Natural killer cell (primary cell): Measurements from ENCODE around the gene ARID3B. TPM values are rescaled to one million over a fixed set of nuclear protein-coding genes. Genes with fewer than 3 reads are reported as not detected.
A peak's percentile ranks its signal among the peaks of the same experiment; 100 is the strongest.

ENCODE experiments used
- ATAC-seq, 3 donors: fragments of 150-1000 bp in 2 of 3; fragments of 200-7000 bp in 1 of 3; cut with Tn5 transposase; 1 replicate in 1 of 3; 2 replicates in 2 of 3; pipeline ENCODE4 v1.10.0; 2021; ENCODE audit warnings: mild to moderate bottlenecking in 2 of 3, moderate library complexity in 2 of 3
- DNase-seq, 2 donors: peaks; one replicate each; pipeline versions ENCODE4 v3.0.0 to v3.0.0-alpha.2; 2013 to 2021; ENCODE audit warnings: mixed read lengths in 1 of 2
- H3K27ac ChIP-seq: one replicate; pipeline ENCODE4 v1.5.1; 2013; ENCODE audit warnings: mild to moderate bottlenecking, low read length
- H3K27me3 ChIP-seq: one replicate; pipeline ENCODE4 v1.6.1; 2013; ENCODE audit warnings: low read length; ENCODE audit not compliant: control insufficient read depth, insufficient read depth
- H3K36me3 ChIP-seq: one replicate; pipeline ENCODE4 v1.6.1; 2013; ENCODE audit warnings: low read length; ENCODE audit not compliant: control insufficient read depth, insufficient read depth
- H3K4me1 ChIP-seq: one replicate; pipeline ENCODE4 v1.6.1; 2013; ENCODE audit warnings: low read length; ENCODE audit not compliant: control insufficient read depth, insufficient read depth
- H3K4me3 ChIP-seq: one replicate; pipeline ENCODE4 v1.5.1; 2013; ENCODE audit warnings: low read length
- H3K9me3 ChIP-seq: one replicate; pipeline ENCODE4 v1.6.1; 2013; ENCODE audit warnings: low read length; ENCODE audit not compliant: control insufficient read depth, insufficient read depth
- H3K27ac Mint-ChIP-seq, 2 donors: one replicate each; pipeline ENCODE4 v1.8.0; 2022; ENCODE audit warnings: mild to moderate bottlenecking in 2 of 2, mixed read lengths in 2 of 2, moderate library complexity in 1 of 2
- H3K27me3 Mint-ChIP-seq, 2 donors: one replicate each; pipeline ENCODE4 v1.8.0; 2022; ENCODE audit warnings: low read depth in 2 of 2, mixed read lengths in 2 of 2
- H3K36me3 Mint-ChIP-seq: one replicate; pipeline ENCODE4 v1.8.0; 2022; ENCODE audit warnings: mixed read lengths
- H3K4me1 Mint-ChIP-seq, 2 donors: one replicate each; pipeline ENCODE4 v1.8.0; 2022; ENCODE audit warnings: mixed read lengths in 2 of 2
- H3K4me3 Mint-ChIP-seq: one replicate; pipeline ENCODE4 v1.8.0; 2022; ENCODE audit warnings: mild to moderate bottlenecking, moderate library complexity, mixed read lengths
- H3K9me3 Mint-ChIP-seq, 2 donors: one replicate each; pipeline ENCODE4 v1.8.0; 2022; ENCODE audit warnings: mixed read lengths in 2 of 2
- CTCF ChIP-seq: fragments of 200-600 bp; IDR thresholded peaks from one replicate; pipeline ENCODE4 v1.8.0; 2022; ENCODE audit warnings: antibody characterized with exemption
- WGBS: methylation state at CpG from one replicate; pipeline ENCODE4 v1.1.7; 2013; ENCODE audit warnings: missing lambda C conversion rate; ENCODE audit not compliant: insufficient coverage; 5-methylcytosine and 5-hydroxymethylcytosine counted together
- intact Hi-C: fragments of 100-400 bp; cut with micrococcal nuclease; formaldehyde crosslinking; loops from one replicate; pipeline ENCODE4 v1.14.2; 2022
- total RNA-seq, 4 donors: library from RNA; stranded (reverse); fragments of 120-200 nt in 1 of 4; gene quantifications; one replicate each; pipeline versions ENCODE4 v1.2.3 to v1.2.4, GENCODE V29; 2013 to 2022

ARID3B gene
- total RNA-seq, 3 donors from 2014 or later (not counting 1 experiment from before 2014, with no cell fraction given) = 56.4 to 59.2 (median 58.3) TPM

- no peak overlapping the region for H3K4me3 Mint-ChIP-seq
- no peaks in the 10 kb centered on the region for H3K9me3 Mint-ChIP-seq
- H3K36me3 Mint-ChIP-seq = peaks cover 7% of the 10 kb centered on the region
- intact Hi-C loops = no loop called here
- DNase-seq (no peak), ATAC-seq (no peak)
- peak overlapping the region in 1 of 2 donors; percentile 31 for H3K27ac Mint-ChIP-seq
- H3K4me1 Mint-ChIP-seq = peaks cover 52 to 54% of the 10 kb centered on the region in 2 donors
- TF ChIP-seq CTCF = no peak
- no peaks in the 10 kb centered on the region for H3K27me3 ChIP-seq
- no peaks in the 10 kb centered on the region for H3K27me3 Mint-ChIP-seq
- H3K27ac ChIP-seq = no peak overlapping the region
- WGBS = no CpG with 5 or more reads among the region's 1 CpG
- H3K4me3 ChIP-seq = no peak overlapping the region
- H3K36me3 ChIP-seq = peaks cover 19% of the 10 kb centered on the region
- no peaks in the 10 kb centered on the region for H3K9me3 ChIP-seq
- no peaks in the 10 kb centered on the region for H3K4me1 ChIP-seq
Observed at GRCh38 chr15:74564182-74564581, 23.2 kb downstream of the ARID3B start.

GRCh38 chr15:74565381-74566085, 24.5 kb downstream of the ARID3B start:
- peaks cover 9% of the 10 kb centered on the region for H3K4me1 ChIP-seq
- intact Hi-C loops = no loop called here

GRCh38 chr15:74568594-74568993, 27.6 kb downstream of the ARID3B start:
- Histone ChIP-seq H3K36me3 (peaks cover 21% of the 10 kb centered on the region), H3K4me3 (no peak overlapping the region), H3K27me3 (no peaks in the 10 kb centered on the region), H3K27ac (no peak overlapping the region), H3K9me3 (no peaks in the 10 kb centered on the region), H3K4me1 (peaks cover 21% of the 10 kb centered on the region)
- Mint-ChIP-seq H3K36me3 (peaks cover 6% of the 10 kb centered on the region), H3K27ac (peak overlapping the region; percentile 72 to 78), H3K27me3 (no peaks in the 10 kb centered on the region), H3K9me3 (no peaks in the 10 kb centered on the region), H3K4me3 (no peak overlapping the region), H3K4me1 (peaks cover 68 to 76% of the 10 kb centered on the region in 2 donors)
- intact Hi-C loops = no loop called here
- TF ChIP-seq CTCF = no peak
- 52% methylated on average over 1 of the region's 1 CpG for WGBS
- DNase-seq = no peak
- no peak for ATAC-seq

More at GRCh38 chr15:74565381-74566085, 24.5 kb downstream of the ARID3B start:
- TF ChIP-seq CTCF = no peak
- Histone ChIP-seq H3K4me3 (no peak overlapping the region), H3K36me3 (peaks cover 16% of the 10 kb centered on the region), H3K9me3 (no peaks in the 10 kb centered on the region), H3K27me3 (no peaks in the 10 kb centered on the region), H3K27ac (no peak overlapping the region)
- H3K27me3 Mint-ChIP-seq = no peaks in the 10 kb centered on the region
- ATAC-seq = no peak
- no peak overlapping the region for H3K4me3 Mint-ChIP-seq
- WGBS = 96% methylated on average over 2 of the region's 2 CpGs
- peaks cover 7% of the 10 kb centered on the region for H3K36me3 Mint-ChIP-seq
- no peak for DNase-seq
- peak overlapping the region in 1 of 2 donors; percentile 3 for H3K27ac Mint-ChIP-seq
- H3K4me1 Mint-ChIP-seq = peaks cover 61 to 63% of the 10 kb centered on the region in 2 donors
- no peaks in the 10 kb centered on the region for H3K9me3 Mint-ChIP-seq

GRCh38 chr15:74569731-74570070, 28.7 kb downstream of the ARID3B start:
- H3K36me3 ChIP-seq = peaks cover 27% of the 10 kb centered on the region
- no peaks in the 10 kb centered on the region for H3K27me3 ChIP-seq
- intact Hi-C loops = no loop called here
- Mint-ChIP-seq H3K36me3 (no peaks in the 10 kb centered on the region), H3K9me3 (no peaks in the 10 kb centered on the region), H3K4me1 (peaks cover 72 to 75% of the 10 kb centered on the region in 2 donors), H3K27ac (peak overlapping the region; percentile 78 to 83), H3K4me3 (no peak overlapping the region), H3K27me3 (no peaks in the 10 kb centered on the region)
- no peaks in the 10 kb centered on the region for H3K9me3 ChIP-seq
- H3K4me1 ChIP-seq = peaks cover 21% of the 10 kb centered on the region
- peak in 2 of 3 donors; percentile 3 to 9 for ATAC-seq
- no peak for DNase-seq
- no peak overlapping the region for H3K27ac ChIP-seq
- H3K4me3 ChIP-seq = no peak overlapping the region
- WGBS = 87% methylated on average over 4 of the region's 4 CpGs
- TF ChIP-seq CTCF = no peak
